ENCODE data around the gene GP2.

DNA sequence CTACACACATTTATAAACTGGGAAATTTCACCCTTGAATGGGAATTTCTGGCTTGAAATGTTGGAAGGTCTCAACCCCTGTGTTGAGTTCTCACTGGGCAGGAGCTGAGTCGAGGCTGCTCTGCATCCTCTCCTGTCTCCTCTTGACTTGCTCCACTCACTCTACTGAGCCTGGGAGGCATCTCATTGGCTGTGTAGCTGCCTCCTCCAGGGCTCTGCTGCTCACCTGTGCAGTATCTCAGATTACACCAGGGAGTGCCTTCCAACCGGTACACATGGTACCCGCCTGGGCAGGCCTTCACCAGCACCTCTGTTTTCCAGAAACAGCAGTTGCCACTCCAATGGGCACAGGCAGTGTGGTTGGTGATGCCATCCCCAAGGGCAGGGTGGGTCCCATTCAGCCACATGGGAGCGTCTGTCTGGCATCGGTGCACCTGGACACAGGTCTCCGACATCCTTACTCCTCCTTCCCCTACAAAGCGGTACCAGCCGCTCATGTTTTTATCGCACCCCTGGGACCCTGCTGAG is 3.7 kb downstream of the GP2 start:
- TF ChIP-seq, protein P1, sequence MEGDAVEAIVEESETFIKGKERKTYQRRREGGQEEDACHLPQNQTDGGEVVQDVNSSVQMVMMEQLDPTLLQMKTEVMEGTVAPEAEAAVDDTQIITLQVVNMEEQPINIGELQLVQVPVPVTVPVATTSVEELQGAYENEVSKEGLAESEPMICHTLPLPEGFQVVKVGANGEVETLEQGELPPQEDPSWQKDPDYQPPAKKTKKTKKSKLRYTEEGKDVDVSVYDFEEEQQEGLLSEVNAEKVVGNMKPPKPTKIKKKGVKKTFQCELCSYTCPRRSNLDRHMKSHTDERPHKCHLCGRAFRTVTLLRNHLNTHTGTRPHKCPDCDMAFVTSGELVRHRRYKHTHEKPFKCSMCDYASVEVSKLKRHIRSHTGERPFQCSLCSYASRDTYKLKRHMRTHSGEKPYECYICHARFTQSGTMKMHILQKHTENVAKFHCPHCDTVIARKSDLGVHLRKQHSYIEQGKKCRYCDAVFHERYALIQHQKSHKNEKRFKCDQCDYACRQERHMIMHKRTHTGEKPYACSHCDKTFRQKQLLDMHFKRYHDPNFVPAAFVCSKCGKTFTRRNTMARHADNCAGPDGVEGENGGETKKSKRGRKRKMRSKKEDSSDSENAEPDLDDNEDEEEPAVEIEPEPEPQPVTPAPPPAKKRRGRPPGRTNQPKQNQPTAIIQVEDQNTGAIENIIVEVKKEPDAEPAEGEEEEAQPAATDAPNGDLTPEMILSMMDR (IDR thresholded peaks at IDR 0.05): no peak
- TF ChIP-seq POLR2A (IDR thresholded peaks at IDR 0.05): no peak
